ENCODE results near the gene MARCKSL1. TPM values are rescaled to one million over a fixed set of nuclear protein-coding genes. Genes with fewer than 3 reads are reported as not detected.
A peak's percentile ranks its signal among the peaks of the same experiment; 100 is the strongest.

Gene MARCKSL1
- total and polyA plus RNA-seq, 2 of the 13 experiments (the other 11 are each of a cell fraction or from before 2014, with no cell fraction given), result 81.9 to 155 TPM

- TF ChIP-seq ZNF282 (IDR thresholded peaks at IDR 0.05; ENCODE audit: partially characterized antibody) (no peak), TMF1 (CRISPR knock-in tag; IDR thresholded peaks at IDR 0.05; ENCODE audit: low read depth) (no peak), SNAPC2 (CRISPR knock-in tag; IDR thresholded peaks at IDR 0.05) (no peak; the same call in 1 of the 2 replicates), ZNF644 (CRISPR knock-in tag; IDR thresholded peaks at IDR 0.05; ENCODE audit: low read depth) (no peak), NFIB (CRISPR knock-in tag; IDR thresholded peaks at IDR 0.05; ENCODE audit: borderline replicate concordance) (no peak), HNRNPK (IDR thresholded peaks at IDR 0.05; ENCODE audit: low read depth, low read length, poor library complexity, severe bottlenecking) (no peak), ZNF768 (CRISPR knock-in tag; IDR thresholded peaks at IDR 0.05) (peak; percentile 49; the same call in 1 of the 2 replicates), CBX1 (IDR thresholded peaks at IDR 0.05; ENCODE audit: low read depth) (peak; percentile 89), MED1 (CRISPR knock-in tag; IDR thresholded peaks at IDR 0.05) (0 out of 2 replicates have a peak, but pooled peaks have one; percentile 30), TAF15 (IDR thresholded peaks at IDR 0.05; ENCODE audit: low read depth, low read length, poor library complexity, severe bottlenecking) (no peak), MED13 (CRISPR knock-in tag; IDR thresholded peaks at IDR 0.05) (no peak), ZNF879 (CRISPR knock-in tag; IDR thresholded peaks at IDR 0.05) (no peak), SOX13 (IDR thresholded peaks at IDR 0.05) (peak; percentile 44; the same call in 1 of the 2 replicates), SOX13 (CRISPR knock-in tag; conservative IDR thresholded peaks at IDR 0.05 in 1 of 2, IDR thresholded peaks at IDR 0.05 in 1 of 2) (no peak), PRPF4 (IDR thresholded peaks at IDR 0.05; ENCODE audit: low read depth, low read length, poor library complexity, severe bottlenecking) (no peak), PAXIP1 (CRISPR knock-in tag; conservative IDR thresholded peaks at IDR 0.05) (peak; percentile 25; the same call in 1 of the 2 replicates), SSRP1 (CRISPR knock-in tag; IDR thresholded peaks at IDR 0.05) (no peak), HDAC2 (CRISPR knock-in tag; IDR thresholded peaks at IDR 0.05) (no peak), CREB3 (CRISPR knock-in tag; IDR thresholded peaks at IDR 0.05) (no peak), ZMYM3 (CRISPR knock-in tag; IDR thresholded peaks at IDR 0.05) (no peak), SAP130 (CRISPR knock-in tag; IDR thresholded peaks at IDR 0.05; ENCODE audit: low read depth) (peak; percentile 51), KLF15 (CRISPR knock-in tag; IDR thresholded peaks at IDR 0.05; ENCODE audit: borderline replicate concordance) (no peak)
- TF ChIP-seq, protein P1, sequence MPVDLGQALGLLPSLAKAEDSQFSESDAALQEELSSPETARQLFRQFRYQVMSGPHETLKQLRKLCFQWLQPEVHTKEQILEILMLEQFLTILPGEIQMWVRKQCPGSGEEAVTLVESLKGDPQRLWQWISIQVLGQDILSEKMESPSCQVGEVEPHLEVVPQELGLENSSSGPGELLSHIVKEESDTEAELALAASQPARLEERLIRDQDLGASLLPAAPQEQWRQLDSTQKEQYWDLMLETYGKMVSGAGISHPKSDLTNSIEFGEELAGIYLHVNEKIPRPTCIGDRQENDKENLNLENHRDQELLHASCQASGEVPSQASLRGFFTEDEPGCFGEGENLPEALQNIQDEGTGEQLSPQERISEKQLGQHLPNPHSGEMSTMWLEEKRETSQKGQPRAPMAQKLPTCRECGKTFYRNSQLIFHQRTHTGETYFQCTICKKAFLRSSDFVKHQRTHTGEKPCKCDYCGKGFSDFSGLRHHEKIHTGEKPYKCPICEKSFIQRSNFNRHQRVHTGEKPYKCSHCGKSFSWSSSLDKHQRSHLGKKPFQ (CRISPR knock-in tag; IDR thresholded peaks at IDR 0.05; ENCODE audit: insufficient replicate concordance), result no peak
These were observed at the start of gene MARCKSL1 (continued) for GRCh38 chr1:32335790-32336590.

Data from HepG2 (cell line).